GM12878 (cell line): Measurements from ENCODE around the gene CST6. TPM values are rescaled to one million over a fixed set of nuclear protein-coding genes. Genes with fewer than 3 reads are reported as not detected.

Source experiments
- ATAC-seq: fragments of 200-7000 bp; cut with Tn5 transposase; 3 replicates; pipeline ENCODE4 v1.9.1; 2020; ENCODE audit warnings: mild to moderate bottlenecking, moderate library complexity
- BruUV-seq: library from RNA; stranded (reverse); fragments of 400-500 nt; replicated peaks from 2 replicates; lab custom pipeline; 2021; lab: Mats Ljungman, UMichigan
- CTCF ChIA-PET: fragments of 300-600 bp; sonication (Branson Sonifier 250); formaldehyde crosslinking; extraction: SDS; loops from one replicate; lab custom pipeline; 2021; ENCODE audit warnings: inconsistent platforms; lab: Yijun Ruan, JAX
- POLR2A ChIA-PET: fragments of 350-600 bp; formaldehyde crosslinking; extraction: SDS; loops from one replicate; lab custom pipeline; 2021; ENCODE audit warnings: inconsistent platforms; lab: Charles Lee
- RAD21 ChIA-PET: fragments of 300-600 bp; sonication (Branson Sonifier 250); formaldehyde crosslinking; loops from one replicate; lab custom pipeline; 2023; ENCODE audit warnings: antibody characterized with exemption; ENCODE audit not compliant: unreplicated experiment; lab: Charles Lee
- SMC1A ChIA-PET: fragments of 300-600 bp; sonication (Branson Sonifier 250); formaldehyde crosslinking; loops from one replicate; lab custom pipeline; 2023; ENCODE audit not compliant: unreplicated experiment, uncharacterized antibody; lab: Charles Lee
- DNase-seq: peaks from one replicate; pipeline ENCODE4 v3.0.0-alpha.2; 2011; ENCODE audit warnings: low read depth, low spot score
- FAIRE-seq: peaks from 3 replicates; lab custom pipeline; 2011; peaks lifted over from hg19 to GRCh38; lab: Jason Lieb, UNC
- H2AFZ ChIP-seq: 2 replicates; pipeline ENCODE4 v1.6.0; 2011; ENCODE audit warnings: low read depth, low read length, control low read depth; ENCODE audit not compliant: control insufficient read depth
- H3K27ac ChIP-seq: 2 replicates; pipeline ENCODE4 v1.5.1; 2011; ENCODE audit warnings: control low read depth; ENCODE audit not compliant: control insufficient read depth, insufficient read depth
- H3K27me3 ChIP-seq, 2 experiments: replicated peaks in 1 of 2; 2 replicates each; pipeline versions ENCODE4 v1.6.0 to v1.6.1; 2011; ENCODE audit warnings: low read length in 1 of 2; ENCODE audit not compliant: control insufficient read depth in 2 of 2, insufficient read depth in 2 of 2
- H3K36me3 ChIP-seq, 2 experiments: 2 replicates each; pipeline ENCODE4 v1.5.1; 2011; ENCODE audit warnings: low read length in 1 of 2; ENCODE audit not compliant: control insufficient read depth in 2 of 2, insufficient read depth in 2 of 2
- H3K4me1 ChIP-seq: 2 replicates; pipeline ENCODE4 v1.6.1; 2011; ENCODE audit warnings: mild to moderate bottlenecking, low read length, moderate library complexity, mixed read lengths; ENCODE audit not compliant: control insufficient read depth, insufficient read depth
- H3K4me2 ChIP-seq: 2 replicates; pipeline ENCODE4 v1.6.0; 2011; ENCODE audit warnings: control low read depth; ENCODE audit not compliant: control insufficient read depth, insufficient read depth
- H3K4me3 ChIP-seq: fragments of 200-600 bp; sonication (generic); 2 replicates; pipeline ENCODE4 v1.5.1; 2016
- H3K79me2 ChIP-seq: 2 replicates; pipeline ENCODE4 v1.6.0; 2011; ENCODE audit warnings: low read length; ENCODE audit not compliant: control insufficient read depth, insufficient read depth
- H3K9ac ChIP-seq: 2 replicates; pipeline ENCODE4 v1.8.0; 2011; ENCODE audit warnings: low read length, control low read depth, mixed read lengths; ENCODE audit not compliant: control insufficient read depth, insufficient read depth
- H3K9me3 ChIP-seq: replicated peaks from 3 replicates; pipeline ENCODE4 v1.5.1; 2011; ENCODE audit warnings: mild to moderate bottlenecking, low read length; ENCODE audit not compliant: control insufficient read depth, insufficient read depth
- H4K20me1 ChIP-seq: 2 replicates; pipeline ENCODE4 v1.6.0; 2011; ENCODE audit not compliant: control insufficient read depth, insufficient read depth
- ATF7 ChIP-seq: fragments of 450-650 bp; IDR thresholded peaks from 2 replicates; pipeline ENCODE4 v1.6.1; 2016; ENCODE audit warnings: low read depth, mild to moderate bottlenecking
- BMI1 ChIP-seq: fragments of 450-650 bp; IDR thresholded peaks from 2 replicates; pipeline ENCODE4 v1.6.1; 2016; ENCODE audit warnings: mild to moderate bottlenecking, moderate library complexity, borderline replicate concordance
- DPF2 ChIP-seq: fragments of 450-650 bp; IDR thresholded peaks from 2 replicates; pipeline ENCODE4 v1.6.1; 2017; ENCODE audit warnings: mild to moderate bottlenecking
- KLF5 ChIP-seq: fragments of 450-650 bp; IDR thresholded peaks from 2 replicates; pipeline ENCODE4 v1.6.1; 2014; ENCODE audit warnings: mild to moderate bottlenecking; ENCODE audit not compliant: partially characterized antibody
- MYC ChIP-seq: IDR thresholded peaks from 2 replicates; pipeline ENCODE4 v1.6.1; 2011; ENCODE audit warnings: mild to moderate bottlenecking, low read length, moderate library complexity, inconsistent platforms; ENCODE audit not compliant: insufficient read depth, insufficient replicate concordance, insufficient read length, severe bottlenecking
- NFYA ChIP-seq: IDR thresholded peaks from 2 replicates; pipeline ENCODE4 v1.6.1; 2011; ENCODE audit warnings: low read depth, mild to moderate bottlenecking, low read length, improper control_type of control experiment, borderline replicate concordance
- PAX8 ChIP-seq: fragments of 450-650 bp; IDR thresholded peaks from 2 replicates; pipeline ENCODE4 v1.6.1; 2017; ENCODE audit warnings: mild to moderate bottlenecking, moderate library complexity
- PBX3 ChIP-seq: IDR thresholded peaks from 2 replicates; pipeline ENCODE4 v1.6.1; 2011; ENCODE audit warnings: mild to moderate bottlenecking, low read depth, low read length, moderate library complexity; ENCODE audit not compliant: insufficient replicate concordance
- RB1 ChIP-seq: fragments of 450-650 bp; formaldehyde crosslinking; IDR thresholded peaks from 2 replicates; pipeline ENCODE4 v1.6.1; 2017; ENCODE audit warnings: mild to moderate bottlenecking, borderline replicate concordance
- RCOR1 ChIP-seq: conservative IDR thresholded peaks from 2 replicates; pipeline ENCODE4 v1.6.1; 2012; ENCODE audit warnings: low read depth, low read length, improper control_type of control experiment
- SREBF2 ChIP-seq: IDR thresholded peaks from 2 replicates; pipeline ENCODE4 v1.6.1; 2012; ENCODE audit warnings: mild to moderate bottlenecking, low read length
- SUZ12 ChIP-seq: fragments of 200-600 bp; sonication (generic); IDR thresholded peaks from one replicate; pipeline ENCODE4 v1.6.1; 2018; ENCODE audit warnings: antibody characterized with exemption, mild to moderate bottlenecking; ENCODE audit not compliant: unreplicated experiment
- ZBTB11 ChIP-seq: fragments of 450-650 bp; formaldehyde crosslinking; IDR thresholded peaks from 2 replicates; pipeline ENCODE4 v1.5.0; 2022; ENCODE audit warnings: mild to moderate bottlenecking, missing genetic modification characterization
- WGBS: methylation state at CpG from one replicate; pipeline ENCODE4 v1.1.6; 2016; ENCODE audit warnings: low lambda C conversion rate; ENCODE audit not compliant: insufficient replicate concordance, insufficient coverage; ENCODE audit errors: missing lambda C conversion rate; 5-methylcytosine and 5-hydroxymethylcytosine counted together
- in situ Hi-C: fragments of 300-500 bp; cut with MboI; formaldehyde crosslinking; loops from 9 replicates; pipeline ENCODE4 v1.14.3; 2018; ENCODE audit warnings: mixed read lengths
- intact Hi-C: fragments of 100-400 bp; cut with micrococcal nuclease; formaldehyde crosslinking; loops from one replicate; pipeline ENCODE4 v1.14.2; 2022; ENCODE audit not compliant: unreplicated experiment
- polyA plus RNA-seq, 11 experiments: library from polyadenylated mRNA; depleted of rRNA in 4 of 11; unstranded in 6 of 11; stranded (reverse) in 5 of 11; fragments of >200 nt; fragmentation: Nextera tagmentation in 4 of 11; fragmentation: Illumina TruSeq in 1 of 11; extraction: Ambion mirVana in 4 of 11; extraction: Trizol in 1 of 11; gene quantifications; 1 replicate in 1 of 11; 2 replicates in 10 of 11; pipeline versions ENCODE4 v1.2.1 to v1.2.3, GENCODE V29; 2011 to 2016; ENCODE audit warnings: inconsistent platforms in 2 of 11, missing spikeins in 2 of 11, low read depth in 1 of 11
- total RNA-seq, 4 experiments: library from RNA; depleted of rRNA in 3 of 4; stranded (reverse); fragments of >200 nt in 3 of 4; fragmentation: Illumina TruSeq in 1 of 4; extraction: Trizol in 1 of 4; gene quantifications; 2 replicates each; pipeline versions ENCODE4 v1.2.1 to v1.2.3, GENCODE V29; 2013 to 2021

CST6 gene
- total and polyA plus RNA-seq, 10 of the 15 experiments (the other 5 are each of a cell fraction or from before 2014, with no cell fraction given) = not detected

GRCh38 chr11:66015454-66015881, 3.7 kb downstream of the CST6 start:
- WGBS = 86% methylated on average over 6 of the region's 7 CpGs
- Histone ChIP-seq H3K9ac (no peak overlapping the region), H2AFZ (no peak overlapping the region), H3K36me3 (no peaks in the 10 kb centered on the region), H3K4me3 (no peak overlapping the region), H3K9me3 (no peaks in the 10 kb centered on the region), H3K27me3 (peaks cover 3 to 7% of the 10 kb centered on the region in 2 experiments), H4K20me1 (no peaks in the 10 kb centered on the region)
- SMC1A ChIA-PET = no interaction called here
- intact Hi-C loops = no loop called here
- DNase-seq (no peak), ATAC-seq (no peak), FAIRE-seq (no peak)
- in situ Hi-C loops = no loop called here
- RAD21 ChIA-PET = no interaction called here
- CTCF ChIA-PET = no interaction called here
- POLR2A ChIA-PET = no interaction called here
- BruUV-seq = no TSS peak
- TF ChIP-seq KLF5 (no peak), ATF7 (no peak), RCOR1 (no peak), ZBTB11 (CRISPR knock-in tag) (no peak), NFYA (no peak), SUZ12 (no peak), BMI1 (no peak), PAX8 (no peak), DPF2 (no peak), RB1 (no peak), PBX3 (no peak), MYC (no peak), SREBF2 (no peak)
- TF ChIP-seq, all 136 proteins: peak for 0
- H3K27ac ChIP-seq = no peak overlapping the region
- no peaks in the 10 kb centered on the region for H3K4me1 ChIP-seq
- no peak overlapping the region for H3K4me2 ChIP-seq
- H3K79me2 ChIP-seq = no peaks in the 10 kb centered on the region
